SK-N-MC (cell line): ENCODE data around the gene PRMT3.

Experiments
- DNase-seq: peaks from one replicate; pipeline ENCODE4 v3.0.0-alpha.2; 2011; ENCODE audit warnings: low read depth, low spot score
- H3K27ac ChIP-seq: fragments of 200-600 bp; sonication (generic); 2 replicates; pipeline ENCODE4 v1.5.1; 2016; ENCODE audit warnings: mixed run types
- H3K36me3 ChIP-seq: fragments of 200-600 bp; sonication (generic); 2 replicates; pipeline ENCODE4 v1.6.1; 2017; ENCODE audit warnings: antibody characterized with exemption, low read length, mixed read lengths; ENCODE audit not compliant: insufficient read depth
- H3K4me3 ChIP-seq: fragments of 200-600 bp; sonication (generic); 2 replicates; pipeline ENCODE4 v1.5.1; 2016
- H3K9ac ChIP-seq: fragments of 200-600 bp; sonication (generic); 2 replicates; pipeline ENCODE4 v1.8.0; 2017; ENCODE audit warnings: mixed run types, mixed read lengths; ENCODE audit not compliant: insufficient read length
- H3K9me3 ChIP-seq: fragments of 200-600 bp; sonication (generic); 2 replicates; pipeline ENCODE4 v1.6.1; 2017; ENCODE audit warnings: low read depth, mild to moderate bottlenecking, antibody characterized with exemption, low read length, moderate library complexity, mixed read lengths
- EZH2 ChIP-seq: fragments of 200-600 bp; sonication (generic); IDR thresholded peaks from one replicate; pipeline ENCODE4 v1.6.1; 2017; ENCODE audit warnings: antibody characterized with exemption
- FOXP2 ChIP-seq: optimal IDR thresholded peaks from 2 replicates; pipeline ENCODE3; 2011; ENCODE audit warnings: mild to moderate bottlenecking, moderate library complexity; ENCODE audit not compliant: insufficient read depth; ENCODE audit errors: extremely low read length, control extremely low read depth
- POLR2AphosphoS5 ChIP-seq: IDR thresholded peaks from 2 replicates; pipeline ENCODE4 v1.6.1; 2012; ENCODE audit warnings: mild to moderate bottlenecking, low read depth, low read length, borderline replicate concordance

PRMT3 gene

DNA sequence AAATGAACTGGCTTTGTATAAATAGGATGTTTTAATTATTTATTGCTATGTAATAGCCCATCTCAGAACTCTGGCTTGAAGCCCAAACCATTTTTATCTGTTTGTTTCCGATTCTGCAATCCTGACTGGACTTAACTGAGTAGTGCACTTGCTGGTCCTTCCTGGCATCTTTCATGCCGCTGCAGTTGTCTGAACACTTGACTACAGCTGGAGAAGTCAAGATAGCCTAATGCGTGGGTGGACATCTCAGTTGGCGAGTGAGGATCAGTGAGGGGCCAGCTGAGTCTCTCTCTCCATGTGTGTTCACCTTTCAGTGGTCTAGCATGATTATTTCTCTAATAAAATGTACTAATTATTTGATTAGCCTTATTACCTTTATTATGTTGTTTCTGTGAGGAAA, 105.8 kb downstream of the PRMT3 start:
- H3K9me3 ChIP-seq = no peaks in the 10 kb centered on the region
- no peaks in the 10 kb centered on the region; the same call in 1 of the 2 replicates for H3K36me3 ChIP-seq
- TF ChIP-seq FOXP2 = no peak
- TF ChIP-seq POLR2AphosphoS5 = no peak
- no peak for TF ChIP-seq EZH2
- H3K9ac ChIP-seq = no peak overlapping the region
- no peak for DNase-seq
- no peak overlapping the region for H3K27ac ChIP-seq
- no peak overlapping the region for H3K4me3 ChIP-seq

DNA sequence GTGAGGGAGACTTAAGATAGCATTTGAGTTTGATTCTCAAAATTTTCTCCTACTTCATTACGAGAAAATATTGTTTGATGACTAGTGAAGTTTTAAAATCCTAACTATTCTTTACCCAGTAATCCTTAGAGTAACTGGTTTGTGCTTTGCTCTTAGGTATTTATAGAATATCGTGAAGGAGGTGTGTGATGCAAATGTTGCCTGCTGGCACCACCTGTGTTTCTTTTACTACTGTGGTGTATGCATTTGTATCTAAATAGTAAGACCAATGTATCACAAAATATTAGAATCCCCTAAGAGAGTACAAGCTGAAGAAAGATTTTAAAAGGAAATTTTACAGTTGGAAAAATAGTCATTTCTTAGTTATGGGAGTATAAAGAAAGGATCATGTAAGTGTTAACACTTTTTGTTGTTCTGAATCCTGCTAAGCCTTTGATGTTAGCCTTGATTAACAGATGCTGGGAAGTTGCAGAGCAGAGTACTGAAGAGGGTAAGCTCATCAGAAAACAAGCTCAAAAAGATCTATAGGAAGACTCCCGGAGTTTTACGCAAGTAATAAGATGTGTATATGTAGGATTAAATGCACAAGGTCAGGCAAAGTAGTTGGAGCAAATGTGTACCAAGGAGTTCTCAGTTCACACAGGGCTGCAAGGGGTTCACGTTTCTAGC, 109.7 kb downstream of the PRMT3 start:
- Histone ChIP-seq H3K36me3 (peaks cover 3% of the 10 kb centered on the region; the same call in 1 of the 2 replicates), H3K9me3 (no peaks in the 10 kb centered on the region), H3K4me3 (no peak overlapping the region), H3K27ac (no peak overlapping the region), H3K9ac (no peak overlapping the region)
- TF ChIP-seq EZH2 (no peak), POLR2AphosphoS5 (no peak), FOXP2 (no peak)
- DNase-seq = no peak

DNA sequence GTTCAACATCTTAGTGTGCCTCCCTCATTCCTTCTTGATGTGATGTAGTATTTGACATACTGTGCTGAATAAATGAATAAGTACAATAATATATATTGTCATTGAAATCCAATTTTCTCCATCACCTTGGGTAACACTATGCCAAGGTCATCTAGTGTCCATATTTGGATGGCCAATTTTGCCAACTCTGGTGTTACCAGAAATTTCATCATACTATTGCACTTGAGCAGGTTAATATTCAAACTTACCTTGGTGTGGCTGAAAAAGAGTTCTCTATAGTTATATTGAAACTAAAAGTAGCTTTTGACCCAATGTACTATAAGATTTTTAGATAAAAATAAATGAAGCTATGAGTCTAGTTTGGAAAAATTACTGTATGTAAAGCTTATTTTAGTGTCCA, 113.7 kb downstream of the PRMT3 start:
- DNase-seq = no peak
- TF ChIP-seq FOXP2 = no peak
- no peak for TF ChIP-seq EZH2
- TF ChIP-seq POLR2AphosphoS5 = no peak
- H3K4me3 ChIP-seq = no peak overlapping the region
- no peak overlapping the region for H3K9ac ChIP-seq
- no peaks in the 10 kb centered on the region for H3K9me3 ChIP-seq
- H3K27ac ChIP-seq = no peak overlapping the region
- H3K36me3 ChIP-seq = peaks cover 3% of the 10 kb centered on the region; the same call in 1 of the 2 replicates

DNA sequence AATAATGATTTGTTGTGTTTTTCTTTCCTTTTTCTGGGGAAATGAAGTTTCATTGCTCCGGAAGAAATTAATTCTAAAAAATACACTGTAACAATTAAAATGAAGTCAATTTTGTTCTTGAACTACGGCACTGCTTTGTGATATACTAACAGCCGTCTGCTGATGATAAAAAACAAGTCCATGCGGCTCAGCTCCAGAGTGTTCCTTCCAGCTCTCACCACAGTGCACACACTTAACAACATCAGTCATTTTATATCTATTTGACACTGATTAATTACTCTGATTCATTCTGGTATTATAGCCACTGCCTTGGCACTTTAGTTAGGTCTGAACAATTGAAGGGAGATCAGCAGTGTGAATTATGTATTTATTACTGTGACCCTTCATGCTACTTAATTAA, 114.5 kb downstream of the PRMT3 start:
- H3K9ac ChIP-seq = no peak overlapping the region
- H3K4me3 ChIP-seq = no peak overlapping the region
- 0 out of 2 replicates have a peak, but pooled peaks cover 6% of the 10 kb centered on the region for H3K36me3 ChIP-seq
- H3K9me3 ChIP-seq = no peaks in the 10 kb centered on the region
- no peak for TF ChIP-seq EZH2
- no peak for TF ChIP-seq POLR2AphosphoS5
- TF ChIP-seq FOXP2 = no peak
- no peak overlapping the region for H3K27ac ChIP-seq
- no peak for DNase-seq

DNA sequence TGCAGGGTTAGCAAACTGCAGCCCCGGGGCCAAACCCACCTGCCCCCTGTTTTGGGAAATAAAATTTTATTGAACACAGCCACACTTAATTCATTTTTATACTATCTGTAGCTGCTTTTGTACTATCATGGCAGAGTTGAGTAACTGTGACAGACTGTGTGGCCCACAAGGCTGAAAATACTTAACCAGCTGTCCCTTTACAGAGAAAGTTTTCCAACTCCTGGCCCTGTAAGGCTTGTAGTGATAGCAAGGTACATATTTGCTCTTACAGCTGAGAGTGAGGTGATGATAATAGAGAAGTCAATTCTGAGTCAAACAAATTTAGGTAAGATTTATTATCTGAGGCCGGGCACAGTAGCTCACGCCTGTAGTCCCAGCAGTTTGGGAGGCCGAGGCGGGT, 124.5 kb downstream of the PRMT3 start:
- TF ChIP-seq EZH2 (no peak), POLR2AphosphoS5 (no peak), FOXP2 (no peak)
- no peak overlapping the region for H3K27ac ChIP-seq
- H3K9me3 ChIP-seq = no peaks in the 10 kb centered on the region
- 0 out of 2 replicates have a peak, but pooled peaks cover 2% of the 10 kb centered on the region for H3K36me3 ChIP-seq
- no peak overlapping the region for H3K4me3 ChIP-seq
- no peak overlapping the region for H3K9ac ChIP-seq
- DNase-seq = no peak

DNA sequence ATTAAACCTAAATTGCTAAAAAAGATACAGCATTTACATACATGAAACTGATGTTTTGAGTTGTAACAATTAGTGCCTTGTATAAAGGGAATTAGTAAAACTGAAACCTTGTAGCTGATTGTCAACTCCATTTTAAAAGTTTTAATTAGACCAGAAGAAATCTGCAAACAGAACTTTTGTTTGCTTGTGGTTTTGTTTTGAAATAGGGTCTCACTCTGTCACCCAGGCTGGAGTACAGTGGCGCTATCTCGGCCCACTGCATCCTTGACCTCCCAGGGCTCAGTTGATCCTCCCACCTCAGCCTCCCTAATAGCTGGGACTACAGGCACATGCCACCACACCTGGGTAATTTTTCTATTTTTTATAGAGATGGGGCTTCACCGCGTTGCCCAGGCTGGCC, 125.4 kb downstream of the PRMT3 start:
- Histone ChIP-seq H3K9ac (no peak overlapping the region), H3K27ac (no peak overlapping the region), H3K36me3 (no peaks in the 10 kb centered on the region), H3K4me3 (no peak overlapping the region), H3K9me3 (no peaks in the 10 kb centered on the region)
- TF ChIP-seq FOXP2 = no peak
- no peak for DNase-seq

DNA sequence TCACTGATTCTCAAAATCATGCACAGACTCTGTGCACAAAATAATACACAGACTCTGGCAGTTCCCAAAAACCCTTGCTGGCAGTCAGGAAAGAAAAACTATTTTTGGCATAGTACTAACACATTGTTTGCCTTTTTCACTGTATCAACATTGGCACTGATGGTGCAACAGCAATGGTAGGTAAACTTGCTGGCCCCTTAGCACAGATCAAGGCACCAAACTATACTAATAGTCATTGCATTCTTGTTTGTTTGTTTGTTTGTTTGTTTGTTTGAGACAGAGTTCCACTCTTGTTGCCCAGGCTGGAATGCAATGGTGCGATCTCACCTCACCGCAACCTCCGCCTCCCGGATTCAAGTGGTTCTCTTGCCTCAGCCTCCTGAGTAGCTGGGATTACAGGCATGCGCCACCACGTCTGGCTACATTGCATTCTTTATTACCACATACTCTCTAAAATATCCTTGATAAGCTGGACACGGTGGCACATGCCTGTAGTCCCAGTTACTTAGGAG, 130.9 kb downstream of the PRMT3 start:
- Histone ChIP-seq H3K36me3 (no peaks in the 10 kb centered on the region), H3K27ac (no peak overlapping the region), H3K4me3 (no peak overlapping the region), H3K9ac (no peak overlapping the region), H3K9me3 (no peaks in the 10 kb centered on the region)
- TF ChIP-seq FOXP2 (no peak), EZH2 (no peak), POLR2AphosphoS5 (no peak)
- no peak for DNase-seq

DNA sequence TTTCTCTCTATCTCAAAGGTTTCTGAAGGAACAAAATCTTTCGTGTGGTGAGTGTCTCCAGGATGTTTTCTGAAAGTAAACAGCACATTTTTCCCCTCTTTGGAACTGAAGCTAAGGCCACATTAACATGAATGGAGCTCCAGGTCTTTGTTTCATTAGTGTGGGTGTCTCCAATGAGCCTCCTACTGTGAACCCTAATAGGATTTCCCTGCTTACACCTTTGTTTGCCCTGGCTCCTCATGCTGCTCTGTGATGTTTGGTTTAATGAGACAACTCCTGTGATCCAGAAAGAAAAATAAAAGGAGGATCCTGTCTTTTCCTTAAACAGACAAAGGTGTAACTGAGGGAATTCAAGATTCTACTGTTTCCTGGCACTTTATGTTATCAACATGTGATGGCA, 135.0 kb downstream of the PRMT3 start:
- DNase-seq = no peak
- TF ChIP-seq POLR2AphosphoS5 (no peak), FOXP2 (no peak), EZH2 (no peak)
- no peak overlapping the region for H3K27ac ChIP-seq
- no peaks in the 10 kb centered on the region for H3K36me3 ChIP-seq
- H3K4me3 ChIP-seq = no peak overlapping the region
- no peak overlapping the region for H3K9ac ChIP-seq
- H3K9me3 ChIP-seq = no peaks in the 10 kb centered on the region

DNA sequence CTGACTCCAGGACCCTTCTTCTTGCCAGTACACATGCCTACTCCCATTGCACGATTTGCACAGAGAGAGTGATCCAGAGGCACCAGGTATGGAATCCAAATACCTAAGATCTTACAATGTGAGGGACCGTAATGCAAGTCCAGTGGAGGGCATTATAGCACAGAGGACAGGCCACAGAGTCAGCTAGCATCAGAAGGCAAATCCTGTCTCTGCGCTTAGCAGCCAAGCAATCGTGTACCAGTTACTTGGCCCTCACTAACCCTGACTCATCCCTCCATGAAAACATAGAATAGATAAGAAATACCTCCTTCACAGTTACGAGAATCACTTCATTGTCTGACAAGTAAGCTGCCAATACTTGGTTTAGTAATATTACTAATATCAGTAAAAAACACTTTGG, 142.2 kb downstream of the PRMT3 start:
- Histone ChIP-seq H3K36me3 (no peaks in the 10 kb centered on the region), H3K9me3 (no peaks in the 10 kb centered on the region), H3K9ac (no peak overlapping the region), H3K27ac (no peak overlapping the region), H3K4me3 (no peak overlapping the region)
- DNase-seq = no peak
- TF ChIP-seq FOXP2 (no peak), POLR2AphosphoS5 (no peak), EZH2 (no peak)
